GM12891 (cell line): ENCODE data around the gene MFSD6L.

Experiments used
- DNase-seq: peaks from one replicate; pipeline ENCODE4 v3.0.0; 2011; ENCODE audit warnings: low spot score; ENCODE audit not compliant: insufficient read length
- FAIRE-seq: peaks from 2 replicates; lab custom pipeline; 2011; peaks lifted over from hg19 to GRCh38; lab: Jason Lieb, UNC
- PAX5 ChIP-seq: IDR thresholded peaks from 2 replicates; pipeline ENCODE4 v1.6.1; 2011; ENCODE audit warnings: low read length, moderate library complexity, mild to moderate bottlenecking; ENCODE audit not compliant: insufficient read depth, severe bottlenecking
- POLR2A ChIP-seq: IDR thresholded peaks from 2 replicates; pipeline ENCODE4 v1.6.1; 2011; ENCODE audit warnings: low read depth, low read length, control low read depth
- POLR2AphosphoS5 ChIP-seq: IDR thresholded peaks from 2 replicates; pipeline ENCODE4 v1.6.1; 2011; ENCODE audit warnings: low read depth, low read length, control low read depth
- POU2F2 ChIP-seq: IDR thresholded peaks from 2 replicates; pipeline ENCODE4 v1.6.1; 2011; ENCODE audit warnings: low read depth, mild to moderate bottlenecking, control low read depth, low read length, moderate library complexity
- SPI1 ChIP-seq: IDR thresholded peaks from 2 replicates; pipeline ENCODE4 v1.6.1; 2011; ENCODE audit warnings: low read depth, low read length, control low read depth
- TAF1 ChIP-seq: IDR thresholded peaks from 2 replicates; pipeline ENCODE4 v1.6.1; 2011; ENCODE audit warnings: low read depth, low read length, control low read depth

The MFSD6L gene

GRCh38 chr17:8836821-8837562 lies 37.8 kb upstream of the MFSD6L start:
- FAIRE-seq (no peak), DNase-seq (no peak)
- no peak for TF ChIP-seq POLR2A
- TF ChIP-seq SPI1: no peak
- TF ChIP-seq PAX5: no peak
- no peak for TF ChIP-seq POU2F2
- TF ChIP-seq POLR2AphosphoS5: no peak
- TF ChIP-seq TAF1: no peak

- FAIRE-seq (no peak), DNase-seq (no peak)
- TF ChIP-seq TAF1: no peak
- TF ChIP-seq SPI1: no peak
- no peak for TF ChIP-seq POLR2A
- no peak for TF ChIP-seq POU2F2
- no peak for TF ChIP-seq POLR2AphosphoS5
- TF ChIP-seq PAX5: no peak
Observed at GRCh38 chr17:8835631-8836364, 36.6 kb upstream of the MFSD6L start.

GRCh38 chr17:8835106-8835505 lies 35.9 kb upstream of the MFSD6L start:
- FAIRE-seq (no peak), DNase-seq (no peak)
- TF ChIP-seq POLR2A: no peak
- no peak for TF ChIP-seq POU2F2
- no peak for TF ChIP-seq SPI1
- no peak for TF ChIP-seq PAX5
- TF ChIP-seq TAF1: no peak

GRCh38 chr17:8832711-8833352 lies 33.7 kb upstream of the MFSD6L start:
- DNase-seq (peak; percentile 56), FAIRE-seq (no peak)
- TF ChIP-seq POLR2AphosphoS5 (no peak), PAX5 (no peak), TAF1 (no peak), POLR2A (no peak), SPI1 (no peak)

GRCh38 chr17:8831234-8831849 lies 32.2 kb upstream of the MFSD6L start:
- DNase-seq (no peak), FAIRE-seq (peak; percentile 9)
- TF ChIP-seq SPI1: no peak
- TF ChIP-seq POLR2A: peak; percentile 31; the same call in 1 of the 2 replicates

- FAIRE-seq: no peak
- DNase-seq: no peak
- TF ChIP-seq PAX5 (no peak), TAF1 (no peak), POLR2AphosphoS5 (no peak), SPI1 (no peak), POLR2A (no peak), POU2F2 (no peak)
Observed at GRCh38 chr17:8830141-8830540, 31.0 kb upstream of the MFSD6L start.

- TF ChIP-seq TAF1: no peak
- TF ChIP-seq SPI1: no peak
- no peak for TF ChIP-seq PAX5
- TF ChIP-seq POLR2AphosphoS5: peak; percentile 92
- TF ChIP-seq POU2F2: peak; percentile 8
- TF ChIP-seq POLR2A: peak; percentile 94
- no peak for DNase-seq
- FAIRE-seq: peak; percentile 85
Observed at GRCh38 chr17:8829036-8829941, 30.1 kb upstream of the MFSD6L start.

GRCh38 chr17:8828517-8828875 lies 29.3 kb upstream of the MFSD6L start:
- FAIRE-seq (no peak), DNase-seq (no peak)
- TF ChIP-seq TAF1 (no peak), POU2F2 (no peak), POLR2AphosphoS5 (no peak), POLR2A (no peak), SPI1 (no peak), PAX5 (no peak)
